OCI-M1 (cell line): ENCODE data around the gene NHLRC4.

ENCODE experiments used
- DNase-seq: peaks from one replicate; lab custom pipeline; 2025; lab: John Stamatoyannopoulos, UW

The NHLRC4 gene

DNA sequence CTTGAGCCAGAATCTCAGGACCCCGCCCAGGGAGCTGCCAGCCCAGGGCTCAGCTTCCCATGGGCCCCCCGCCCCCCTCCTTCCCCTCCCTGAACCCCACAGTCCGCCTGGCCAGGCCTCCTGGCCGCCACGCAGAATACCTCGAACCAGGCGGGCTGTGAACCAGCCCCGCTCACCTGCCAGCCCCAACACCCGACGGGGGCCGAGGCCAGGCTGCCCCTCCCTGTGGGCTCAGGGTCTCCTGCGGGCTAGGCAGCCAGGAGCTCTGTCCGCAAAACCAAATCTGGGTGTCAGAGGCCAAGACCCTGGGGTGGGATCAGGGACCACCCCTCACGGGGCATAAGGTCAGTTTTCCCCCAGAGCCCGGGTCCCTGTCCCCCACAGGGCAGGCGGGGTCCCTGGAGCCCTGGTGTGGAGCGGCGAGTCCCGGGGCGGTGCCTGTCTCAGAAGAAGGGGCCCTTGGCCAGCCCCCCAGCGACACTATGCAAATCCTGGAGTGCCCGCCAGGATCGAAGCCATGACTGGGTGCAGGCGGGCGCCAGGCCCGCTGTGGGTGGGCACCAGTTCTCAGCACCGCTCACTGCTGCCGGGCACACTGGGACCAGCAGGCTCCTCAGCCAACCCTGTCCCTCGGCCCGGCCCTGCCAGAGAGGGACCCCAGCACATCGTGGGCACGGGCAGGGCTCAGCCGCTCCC is 13.1 kb upstream of the NHLRC4 start:
- DNase-seq, result no peak

GRCh38 chr16:554297-554621 is 12.5 kb upstream of the NHLRC4 start:
- DNase-seq, result no peak

DNA sequence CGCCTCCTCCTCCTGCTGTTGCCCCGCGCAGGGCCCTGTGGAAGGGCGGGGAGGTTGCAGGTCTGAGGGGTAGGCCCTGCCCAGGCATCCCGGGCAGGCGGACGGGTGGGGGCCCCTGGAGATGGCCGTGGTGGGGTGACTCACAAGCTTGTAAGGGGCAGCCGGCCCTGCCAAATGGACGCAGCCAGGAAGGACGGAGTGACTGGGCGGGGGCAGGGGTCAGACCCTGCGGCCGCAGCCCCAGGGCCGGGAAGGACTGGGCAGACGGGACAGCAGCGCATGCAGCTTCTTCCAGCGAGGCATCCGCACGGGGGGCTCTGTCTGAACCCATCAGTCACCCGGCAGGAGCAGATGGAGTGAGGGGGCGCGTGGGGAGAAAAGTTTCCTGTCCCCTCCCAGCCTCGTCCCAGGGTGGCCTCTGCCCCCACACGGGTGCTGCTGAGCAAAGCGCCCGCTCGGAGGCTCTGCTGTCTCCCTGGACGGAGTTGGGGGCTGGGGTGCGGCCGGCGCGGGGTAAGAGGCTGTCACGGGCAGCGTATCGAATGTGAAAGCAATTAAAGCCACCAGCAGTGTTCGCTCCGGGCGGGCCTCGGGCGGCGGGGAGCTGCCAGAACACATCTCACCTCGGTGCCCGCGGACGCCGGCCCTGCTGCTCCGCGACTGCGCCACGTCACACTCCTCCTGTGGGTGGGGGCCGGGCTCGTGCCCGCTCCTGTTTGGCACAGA is 12.0 kb upstream of the NHLRC4 start:
- no peak for DNase-seq

DNA sequence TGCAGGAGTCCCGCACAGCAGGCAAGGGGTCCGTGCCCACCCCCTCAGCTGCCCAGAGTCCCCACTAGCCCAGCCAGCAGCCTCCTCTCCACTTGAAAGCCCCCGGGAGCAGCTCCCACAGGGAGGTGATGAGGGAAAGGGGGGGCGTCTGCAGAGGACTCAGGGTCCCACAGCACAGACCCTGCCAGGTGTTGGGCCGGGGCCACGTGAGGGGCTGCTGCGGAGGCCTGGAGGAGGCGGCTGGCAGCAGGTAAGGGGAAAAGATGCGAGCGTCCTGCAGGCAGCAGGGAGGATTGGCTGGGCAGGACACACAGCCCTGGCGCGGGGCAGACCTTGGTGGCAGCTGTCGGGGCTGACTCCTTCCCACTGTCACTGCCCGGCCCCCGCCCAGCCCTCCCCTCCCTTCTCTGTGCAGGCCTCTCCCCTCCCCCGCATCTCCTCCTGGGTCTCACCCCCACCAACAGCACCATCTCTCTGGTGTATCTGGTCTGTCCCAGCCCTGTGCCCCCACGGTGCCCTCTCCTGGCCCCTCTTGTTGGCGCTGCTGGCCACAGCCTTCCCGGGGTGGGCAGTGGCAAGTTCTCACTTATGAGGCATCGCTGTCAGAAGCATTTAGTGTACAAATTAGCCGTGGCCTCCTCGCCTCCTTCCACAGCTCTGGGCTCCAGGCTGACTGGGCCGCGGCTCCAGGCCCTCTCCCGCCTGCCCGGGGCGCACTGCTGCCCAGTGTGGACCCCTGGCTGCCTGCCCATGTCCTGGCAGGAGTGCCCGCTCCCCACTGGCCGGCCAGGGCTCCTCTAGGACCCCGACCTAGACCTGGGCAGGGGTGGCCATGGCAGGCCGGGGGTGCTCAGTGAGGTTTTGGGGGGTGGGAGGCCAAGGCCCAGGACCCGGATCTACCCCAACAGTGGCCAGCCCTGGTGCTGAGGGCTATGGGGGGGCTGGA is 11.0 kb upstream of the NHLRC4 start:
- DNase-seq, result no peak

GRCh38 chr16:556474-557173 is 10.2 kb upstream of the NHLRC4 start:
- no peak for DNase-seq

DNA sequence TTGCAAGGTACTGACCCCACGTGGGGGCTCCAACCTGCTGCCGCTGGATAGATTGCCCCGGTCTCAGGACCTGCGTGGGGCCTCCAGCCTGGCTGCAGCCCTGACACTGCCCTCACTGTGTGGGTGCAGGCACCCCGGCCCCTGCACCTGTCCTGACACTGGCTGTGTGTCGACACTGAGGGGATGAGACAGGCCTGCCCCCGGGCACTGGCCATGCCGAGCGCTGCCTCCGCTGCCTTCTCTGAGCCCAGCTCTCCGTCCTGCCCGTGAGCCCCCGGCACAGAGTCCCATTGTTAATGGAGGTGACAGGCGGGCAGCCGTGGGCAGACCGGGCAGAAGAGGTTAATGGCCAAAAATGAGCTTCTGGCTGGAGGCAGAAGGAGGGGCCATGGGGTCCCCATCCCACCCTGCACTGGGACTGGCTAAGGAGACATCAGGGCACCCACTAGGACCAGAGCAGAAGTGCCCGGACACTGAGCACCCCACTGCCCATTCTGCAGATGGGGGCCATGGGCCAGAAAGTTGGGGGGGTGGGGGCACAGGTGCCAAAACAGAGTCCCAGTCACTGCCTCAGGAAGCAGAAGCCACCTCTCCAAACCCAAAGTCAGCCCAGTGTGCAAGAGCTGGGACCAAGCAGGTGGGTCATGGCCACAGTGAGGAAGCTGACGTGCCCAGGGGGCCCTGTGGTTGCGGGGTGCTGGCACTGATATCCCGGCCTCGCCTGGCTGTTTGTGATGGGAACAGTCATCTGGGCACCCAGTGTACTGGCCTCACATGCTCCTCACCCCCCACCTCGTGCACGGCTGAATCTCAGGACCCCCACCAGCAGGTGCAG is 9.1 kb upstream of the NHLRC4 start:
- DNase-seq, result no peak

DNA sequence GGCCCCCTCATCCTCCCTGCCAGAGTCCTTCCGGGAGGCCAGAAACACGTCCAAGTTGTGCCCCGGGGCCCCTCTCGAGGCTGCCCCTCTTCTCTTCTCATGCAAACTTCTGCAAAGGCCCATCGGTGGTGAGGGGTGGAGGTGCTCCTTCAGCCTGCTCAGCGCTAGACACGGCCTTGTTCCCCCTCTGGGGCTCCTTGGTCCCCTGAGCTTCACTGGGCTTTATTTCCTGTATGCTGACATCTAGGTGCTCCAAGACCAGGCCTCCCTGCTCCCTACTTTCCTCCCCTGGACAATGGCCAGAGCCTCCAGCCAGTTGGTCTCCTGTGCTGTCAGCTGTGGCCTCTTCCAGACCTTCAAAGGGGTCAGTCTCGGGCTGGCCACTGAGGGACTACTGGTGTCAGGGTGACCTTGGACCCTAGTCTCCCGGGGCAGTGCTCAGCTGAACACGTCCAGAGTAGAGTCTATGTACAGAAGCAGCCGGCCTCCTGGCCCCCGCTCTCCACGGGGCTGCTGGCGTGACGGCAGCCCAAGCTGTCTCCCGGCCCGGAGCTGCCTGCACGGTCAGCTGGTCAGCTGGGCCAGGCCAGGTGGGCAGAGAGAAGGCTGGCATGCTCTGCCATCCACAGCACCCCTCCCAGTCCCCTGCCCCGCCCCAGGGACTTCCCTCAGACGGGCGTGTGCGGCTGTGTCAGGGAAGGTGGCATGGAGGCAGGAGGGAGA is 8.3 kb upstream of the NHLRC4 start:
- DNase-seq, result no peak

GRCh38 chr16:559021-559380 is 7.8 kb upstream of the NHLRC4 start:
- DNase-seq, result no peak

DNA sequence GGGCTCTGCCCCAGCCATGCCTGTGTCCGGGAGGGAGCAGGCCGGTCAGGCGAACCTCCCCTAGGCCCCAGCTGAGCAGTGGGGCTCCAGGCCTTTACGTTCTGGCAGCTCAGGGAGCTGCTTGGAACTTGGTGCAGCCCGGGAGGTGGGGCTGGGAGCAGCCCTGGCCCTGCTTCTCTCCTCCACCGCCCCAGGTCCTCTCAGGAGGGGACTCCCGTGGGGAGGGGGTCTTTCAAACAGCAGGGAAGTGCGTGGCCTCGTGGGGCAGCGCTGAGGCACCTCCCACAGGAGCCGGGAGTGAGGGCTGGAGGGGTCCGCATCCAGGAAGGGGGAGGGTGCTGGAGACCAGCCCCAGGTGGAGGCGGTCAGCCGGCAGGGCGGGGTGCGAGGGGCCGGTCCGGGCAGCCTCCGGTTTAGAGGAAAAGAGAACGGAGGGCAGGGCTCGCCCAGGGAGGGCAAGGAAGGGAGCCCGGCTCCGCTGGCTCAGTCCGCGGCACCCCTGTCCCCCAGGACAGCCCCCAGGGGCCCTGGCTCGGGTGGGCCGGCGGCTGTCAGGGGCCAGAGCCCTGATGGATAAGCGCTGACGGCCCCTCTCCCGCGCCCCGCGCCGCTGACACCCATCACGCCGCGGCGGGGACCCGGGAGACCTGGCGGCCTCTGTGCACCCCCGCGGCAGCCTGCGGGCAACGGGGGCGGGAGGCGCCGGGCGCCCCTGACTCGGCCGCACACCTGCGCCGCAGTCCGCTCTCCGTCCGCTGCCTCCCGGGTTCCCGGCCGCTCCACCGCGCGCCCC is 7.2 kb upstream of the NHLRC4 start:
- no peak for DNase-seq

DNA sequence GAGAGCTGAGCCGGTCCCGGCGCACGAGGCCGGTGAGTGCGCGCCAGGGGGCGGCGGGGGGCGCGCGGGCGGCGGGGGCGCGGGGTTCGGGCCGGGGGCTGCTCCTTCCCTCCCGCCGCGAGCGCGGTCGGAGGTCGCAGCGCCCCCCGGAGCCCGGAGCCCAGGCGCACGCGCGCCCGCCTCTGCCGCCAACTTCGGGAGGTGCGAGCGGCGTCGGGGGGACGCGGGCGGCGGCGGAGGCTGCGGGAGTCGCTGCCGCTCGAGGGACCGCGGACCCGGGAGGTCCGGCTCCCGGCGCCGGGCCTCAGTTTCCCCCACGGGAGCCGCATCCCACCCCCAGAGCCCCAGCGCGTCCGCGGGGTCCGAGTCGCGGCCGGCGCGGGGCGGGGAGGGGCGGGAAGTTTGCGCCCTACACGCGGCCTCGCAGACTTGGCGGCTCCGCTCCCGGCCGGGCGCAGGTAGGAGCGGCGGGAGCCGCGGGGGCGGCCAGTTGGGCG is 6.6 kb upstream of the NHLRC4 start, which contains the start of gene PRR35:
Gene PRR35 (plus strand): TSS at position 191 of the 497 bp plus-strand sequence. CDS start 2,901 bp downstream, outside the sequence.
- no peak for DNase-seq

- no peak for DNase-seq
These were observed 5.9 kb upstream of the NHLRC4 start for GRCh38 chr16:560701-561412.

GRCh38 chr16:561413-561794 is 5.4 kb upstream of the NHLRC4 start:
- no peak for DNase-seq

DNA sequence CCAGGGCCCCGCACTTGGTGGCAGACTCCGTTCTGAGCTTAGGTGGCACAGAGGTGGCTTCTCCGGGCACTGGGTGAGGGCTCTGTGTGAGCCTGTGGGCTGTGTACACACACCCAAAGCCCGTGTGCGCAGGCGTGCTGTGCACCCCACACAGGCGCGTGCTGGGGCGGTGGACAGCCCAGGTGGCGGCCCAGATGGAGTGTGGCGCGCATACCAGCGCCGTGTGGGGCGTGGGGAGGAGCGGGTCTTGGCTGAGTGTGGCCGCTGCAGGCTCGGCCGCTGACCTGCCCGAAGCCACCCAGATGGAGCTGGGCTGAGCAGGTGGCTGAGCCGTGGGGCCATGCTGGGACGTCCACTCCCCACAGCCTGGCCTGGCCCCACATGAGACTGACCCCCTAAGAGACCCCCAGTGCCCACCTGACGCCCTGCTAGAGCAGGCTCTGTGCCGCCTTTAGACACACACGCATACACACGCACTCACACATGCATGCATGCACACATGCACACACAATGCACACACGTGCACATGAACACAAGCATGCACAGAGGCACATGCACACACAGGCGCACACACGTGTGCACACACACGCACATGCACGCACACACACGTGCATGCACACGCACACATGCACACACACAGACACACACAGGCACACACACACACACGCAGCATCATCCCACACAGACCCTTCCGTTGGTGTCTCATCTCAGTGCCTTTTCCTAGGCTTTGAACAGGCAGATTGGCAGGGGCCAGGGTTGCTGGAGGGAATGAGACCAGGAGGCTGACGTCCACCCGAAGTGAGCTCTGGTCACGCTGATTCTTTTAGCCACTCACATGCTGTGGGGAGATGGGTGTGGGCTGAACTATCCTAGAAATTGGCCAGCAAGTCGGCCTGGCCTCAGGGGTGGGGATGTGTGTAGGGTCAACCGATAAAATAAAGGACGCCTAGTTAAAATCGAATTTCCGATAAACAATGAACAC is 4.6 kb upstream of the NHLRC4 start:
- no peak for DNase-seq

DNA sequence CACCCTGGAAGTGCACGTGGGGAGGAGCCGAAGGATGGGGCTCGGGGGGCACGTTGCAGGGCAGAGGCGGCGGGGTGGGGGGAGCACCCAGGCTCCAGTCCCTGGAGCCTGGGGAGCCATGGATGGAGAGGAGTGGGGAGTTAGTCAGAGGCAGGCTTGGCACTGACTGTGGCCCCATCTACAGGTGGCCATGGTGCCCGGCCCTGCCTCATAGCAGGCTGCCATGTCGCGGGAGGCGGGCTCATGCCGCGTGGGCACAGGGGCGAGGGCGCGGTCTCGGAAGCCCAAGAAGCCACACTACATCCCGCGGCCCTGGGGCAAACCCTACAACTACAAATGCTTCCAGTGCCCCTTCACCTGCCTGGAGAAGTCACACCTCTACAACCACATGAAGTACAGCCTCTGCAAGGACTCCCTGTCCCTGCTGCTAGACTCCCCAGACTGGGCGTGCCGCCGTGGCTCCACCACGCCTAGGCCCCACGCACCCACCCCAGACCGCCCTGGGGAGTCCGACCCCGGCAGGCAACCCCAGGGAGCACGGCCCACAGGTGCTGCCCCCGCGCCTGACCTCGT is 3.6 kb upstream of the NHLRC4 start:
- DNase-seq, result no peak

GRCh38 chr16:564690-565418 is 2.0 kb upstream of the NHLRC4 start:
- no peak for DNase-seq
